Keratinocyte (primary cell): Measurements from ENCODE around the gene PFAS. TPM values are rescaled to one million over a fixed set of nuclear protein-coding genes. Genes with fewer than 3 reads are reported as not detected.

Experiments used
- DNase-seq: peaks from one replicate; pipeline ENCODE4 v3.0.0-alpha.2; 2011; ENCODE audit warnings: low read depth, missing footprints, low spot score
- FAIRE-seq: peaks from 2 replicates; lab custom pipeline; 2011; peaks lifted over from hg19 to GRCh38; lab: Jason Lieb, UNC
- H2AFZ ChIP-seq: 2 replicates; pipeline ENCODE4 v1.6.0; 2012; ENCODE audit warnings: low read length, control low read depth, inconsistent platforms; ENCODE audit not compliant: control insufficient read depth
- H3K27ac ChIP-seq: 2 replicates; pipeline ENCODE4 v1.5.1; 2011; ENCODE audit warnings: low read length; ENCODE audit not compliant: control insufficient read depth, insufficient read depth
- H3K27me3 ChIP-seq: 3 replicates; pipeline ENCODE4 v1.6.0; 2011; ENCODE audit warnings: low read length; ENCODE audit not compliant: control insufficient read depth, insufficient read depth; ENCODE audit errors: extremely low read depth
- H3K36me3 ChIP-seq, 2 experiments: 2 replicates in 1 of 2; 3 replicates in 1 of 2; pipeline ENCODE4 v1.5.1; 2011; ENCODE audit warnings: low read length in 2 of 2, mild to moderate bottlenecking in 1 of 2; ENCODE audit not compliant: control insufficient read depth in 2 of 2, insufficient read depth in 2 of 2; ENCODE audit errors: extremely low read depth in 1 of 2
- H3K4me1 ChIP-seq: 3 replicates; pipeline ENCODE4 v1.5.1; 2011; ENCODE audit warnings: low read length; ENCODE audit not compliant: control insufficient read depth, insufficient read depth; ENCODE audit errors: extremely low read depth
- H3K4me2 ChIP-seq: 3 replicates; pipeline ENCODE4 v1.6.0; 2011; ENCODE audit warnings: low read depth, low read length; ENCODE audit not compliant: control insufficient read depth, insufficient read depth; ENCODE audit errors: extremely low read depth
- H3K4me3 ChIP-seq, 3 experiments: fragments of 200-600 bp in 1 of 3; sonication (generic) in 1 of 3; 2 replicates in 2 of 3; 3 replicates in 1 of 3; pipeline ENCODE4 v1.5.1; 2011 to 2016; ENCODE audit warnings: low read length in 3 of 3, mild to moderate bottlenecking in 3 of 3, control low read depth in 2 of 3, inconsistent platforms in 1 of 3, low read depth in 1 of 3, mixed read lengths in 1 of 3, mixed run types in 1 of 3, moderate library complexity in 1 of 3; ENCODE audit not compliant: control insufficient read depth in 2 of 3, insufficient read depth in 2 of 3; ENCODE audit errors: extremely low read depth in 1 of 3
- H3K79me2 ChIP-seq: 2 replicates; pipeline ENCODE4 v1.6.0; 2012; ENCODE audit warnings: low read length; ENCODE audit not compliant: control insufficient read depth, insufficient read depth
- H3K9ac ChIP-seq: 3 replicates; pipeline ENCODE4 v1.6.0; 2011; ENCODE audit warnings: low read length; ENCODE audit not compliant: control insufficient read depth, insufficient read depth; ENCODE audit errors: extremely low read depth
- H3K9me1 ChIP-seq: 3 replicates; pipeline ENCODE4 v1.6.0; 2011; ENCODE audit warnings: low read length; ENCODE audit not compliant: control insufficient read depth, insufficient read depth; ENCODE audit errors: extremely low read depth
- H3K9me3 ChIP-seq: 2 replicates; pipeline ENCODE4 v1.5.1; 2012; ENCODE audit warnings: low read depth, low read length; ENCODE audit not compliant: control insufficient read depth
- H4K20me1 ChIP-seq: 3 replicates; pipeline ENCODE4 v1.6.0; 2011; ENCODE audit warnings: low read length; ENCODE audit not compliant: control insufficient read depth, insufficient read depth; ENCODE audit errors: extremely low read depth
- CTCF ChIP-seq, 3 experiments: IDR thresholded peaks in 1 of 3; conservative IDR thresholded peaks in 1 of 3; optimal IDR thresholded peaks in 1 of 3; 2 replicates in 2 of 3; 3 replicates in 1 of 3; pipeline versions ENCODE3 to v1.5.1; 2011; ENCODE audit warnings: low read length in 3 of 3, mild to moderate bottlenecking in 3 of 3, moderate library complexity in 2 of 3, control low read depth in 1 of 3, inconsistent platforms in 1 of 3; ENCODE audit not compliant: insufficient read depth in 2 of 3; ENCODE audit errors: extremely low read depth in 1 of 3
- EZH2 ChIP-seq: IDR thresholded peaks from one replicate; pipeline ENCODE4 v1.6.1; 2012; ENCODE audit warnings: inconsistent platforms, mild to moderate bottlenecking, low read length, moderate library complexity
- dilution Hi-C: fragments of 300-500 bp; cut with MboI; formaldehyde crosslinking; loops from one replicate; pipeline ENCODE4 v1.7.0; 2020; ENCODE audit warnings: low sequenced_read_pairs; ENCODE audit not compliant: extremely low pct_ligation_motif_present
- polyA plus RNA-seq, 5 experiments: library from polyadenylated mRNA; depleted of rRNA in 3 of 5; stranded (reverse) in 3 of 5; stranded (forward) in 1 of 5; unstranded in 1 of 5; fragments of >200 nt; gene quantifications; 1 replicate in 1 of 5; 2 replicates in 3 of 5; 3 replicates in 1 of 5; pipeline versions ENCODE4 v1.2.1 to v1.2.3, GENCODE V29; 2011 to 2012; ENCODE audit warnings: missing spikeins in 2 of 5, low read depth in 1 of 5, low replicate concordance in 1 of 5

PFAS gene
- polyA plus RNA-seq, 1 donor (not counting 4 experiments of a cell fraction or from before 2014, with no cell fraction given): 14.1 TPM

DNA sequence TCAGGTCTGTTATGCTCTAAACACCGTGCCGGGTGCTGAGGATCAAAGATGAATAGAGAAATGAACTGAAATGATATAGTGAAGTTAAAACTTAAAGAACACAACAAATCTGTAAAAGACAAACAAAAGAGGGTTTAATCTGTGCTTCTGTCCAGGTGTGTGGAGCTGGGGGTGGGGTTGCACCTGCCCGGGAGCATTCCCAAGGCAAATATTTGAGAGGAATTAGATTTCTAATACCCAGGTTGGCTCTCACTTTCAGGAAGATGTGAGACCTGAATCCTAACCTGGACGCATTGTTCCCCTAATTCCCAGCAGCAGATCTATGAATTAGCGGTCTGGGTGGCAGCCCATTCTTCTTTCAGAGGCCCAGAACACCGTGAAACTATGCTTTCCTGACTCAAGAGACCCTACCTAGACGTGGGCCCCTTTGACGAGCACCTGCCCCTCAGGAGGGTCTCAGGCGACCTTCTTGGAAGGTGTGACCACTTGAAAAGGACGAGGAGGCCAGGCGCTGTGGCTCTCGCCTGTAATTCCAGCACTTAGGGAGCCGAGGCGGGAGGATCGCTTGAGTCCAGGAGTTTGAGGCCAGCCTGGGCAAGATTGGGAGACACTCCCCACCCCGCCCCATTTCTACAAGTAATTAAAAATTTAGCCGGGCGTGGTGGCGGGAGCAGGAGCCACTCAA, 38.7 kb downstream of the PFAS start:
- peak overlapping the region; percentile 70 to 96 (median 88) for H3K4me3 ChIP-seq
- H2AFZ ChIP-seq: peak overlapping the region; percentile 95
- no peaks in the 10 kb centered on the region for H3K9me3 ChIP-seq
- no peaks in the 10 kb centered on the region for H3K79me2 ChIP-seq
- TF ChIP-seq EZH2 (no peak), CTCF (optimal IDR thresholded peaks at IDR 0.05 in 1 of 3, IDR thresholded peaks at IDR 0.05 in 1 of 3, conservative IDR thresholded peaks at IDR 0.05 in 1 of 3; ENCODE audit: extremely low read depth in 1 of 3, insufficient read depth in 2 of 3, low read length in 3 of 3) (no peak)
- no peaks in the 10 kb centered on the region for H3K27me3 ChIP-seq
- DNase-seq (peak; percentile 41), FAIRE-seq (no peak)
- peaks cover 14% of the 10 kb centered on the region for H3K4me1 ChIP-seq
- H3K4me2 ChIP-seq: peak overlapping the region; percentile 93
- H3K36me3 ChIP-seq: no peaks in the 10 kb centered on the region
- H3K9ac ChIP-seq: peak overlapping the region; percentile 85
- dilution Hi-C loops: no loop called here
- H4K20me1 ChIP-seq: no peaks in the 10 kb centered on the region
- H3K27ac ChIP-seq: peak overlapping the region; percentile 77
- H3K9me1 ChIP-seq: no peaks in the 10 kb centered on the region

GRCh38 chr17:8288336-8289102, 39.4 kb downstream of the PFAS start, which contains the start of gene RANGRF:
RANGRF (plus strand) TSS chr17:8288670; CDS start chr17:8288789, 119 bp downstream.
- H3K27ac ChIP-seq: peak within 1 kb of the TSS; percentile 77
- dilution Hi-C loops: no loop called here

More at GRCh38 chr17:8288336-8289102, 39.4 kb downstream of the PFAS start, which contains the start of gene RANGRF:
- H4K20me1 ChIP-seq: no peaks in the 10 kb centered on the region
- no peak for TF ChIP-seq CTCF (optimal IDR thresholded peaks at IDR 0.05 in 1 of 3, IDR thresholded peaks at IDR 0.05 in 1 of 3, conservative IDR thresholded peaks at IDR 0.05 in 1 of 3; ENCODE audit: extremely low read depth in 1 of 3, insufficient read depth in 2 of 3, low read length in 3 of 3)
- no peak for TF ChIP-seq EZH2
- H3K27me3 ChIP-seq: no peaks in the 10 kb centered on the region
- H3K9me1 ChIP-seq: no peaks in the 10 kb centered on the region
- peak within 1 kb of the TSS; percentile 95 for H2AFZ ChIP-seq
- H3K4me2 ChIP-seq: peak within 1 kb of the TSS; percentile 93
- no peaks in the 10 kb centered on the region for H3K9me3 ChIP-seq
- peak; percentile 34 for FAIRE-seq
- DNase-seq: no peak
- H3K9ac ChIP-seq: peak within 1 kb of the TSS; percentile 85
- H3K4me1 ChIP-seq: peaks cover 14% of the 10 kb centered on the region
- H3K4me3 ChIP-seq: peak within 1 kb of the TSS; percentile 70 to 96 (median 88)
- H3K36me3 ChIP-seq: no peaks in the 10 kb centered on the region
- H3K79me2 ChIP-seq: no peaks in the 10 kb centered on the region
